ENCODE measurements around the gene YY1. TPM values are rescaled to one million over a fixed set of nuclear protein-coding genes. Genes with fewer than 3 reads are reported as not detected.
A peak's percentile ranks its signal among the peaks of the same experiment; 100 is the strongest.

YY1 gene
- total and polyA plus RNA-seq, 2 of the 8 experiments (the other 6 are each of a cell fraction or from before 2014, with no cell fraction given), result 26.4 to 106 TPM

GRCh38 chr14:100222224-100223093 lies 16.5 kb upstream of the YY1 start:
- H2BK20ac ChIP-seq (ENCODE audit: low read length), result 0 out of 2 replicates have a peak overlapping the region, but pooled peaks have one; percentile 21
- 32% methylated on average over 14 of the region's 14 CpGs; no CpG with 5 or more reads in 1 of the 2 experiments for WGBS, 2 experiments (ENCODE audit: extremely low coverage in 1 of 2, insufficient coverage in 1 of 2, insufficient read length in 1 of 2, insufficient replicate concordance in 2 of 2, low coverage in 1 of 2, low lambda C conversion rate in 2 of 2, missing lambda C conversion rate in 1 of 2)
- DNase-seq (ENCODE audit: low read depth in 1 of 2, low spot score in 2 of 2), result no peak
- no peak overlapping the region for H3K14ac ChIP-seq (ENCODE audit: insufficient read length)
- H3K18ac ChIP-seq (ENCODE audit: extremely low read depth, low read length), result peak overlapping the region; percentile 84
- H3K4me3 ChIP-seq (ENCODE audit: extremely low read depth in 1 of 4, insufficient read depth in 2 of 4, low read depth in 3 of 4, low read length in 4 of 4), result peak overlapping the region; percentile 32 to 62 (median 46); a peak in 6 of 8 replicates
- H4K91ac ChIP-seq (replicated peaks; ENCODE audit: insufficient read length, low read length), result peak overlapping the region; percentile 63
- ChIA-PET CTCF (ENCODE audit: partially characterized antibody) (interaction anchor here (0.7 to 5.2 kb wide), 11 partner anchors 7 to 89 kb away, joined by 3 to 23 read pairs (median 5); no protein-coding TSS in a partner anchor), POLR2A (ENCODE audit: partially characterized antibody) (interaction anchor here (0.8 to 7.3 kb wide), 12 partner anchors 8 to 83 kb away, joined by 3 to 90 read pairs (median 5); no protein-coding TSS in a partner anchor)
- peaks cover 4% of the 10 kb centered on the region for H3K79me1 ChIP-seq (ENCODE audit: low read depth, low read length)
- H2AFZ ChIP-seq (ENCODE audit: low read length), result no peak overlapping the region
- FAIRE-seq, result no peak
- H3K4me2 ChIP-seq (ENCODE audit: insufficient read depth in 1 of 2, low read depth in 2 of 2, low read length in 2 of 2), result peak overlapping the region; percentile 64 to 91
- H4K20me1 ChIP-seq (replicated peaks in 1 of 2; ENCODE audit: control insufficient read depth in 1 of 2, insufficient read depth in 2 of 2, low read length in 2 of 2), result no peaks in the 10 kb centered on the region
- H2BK120ac ChIP-seq (replicated peaks; ENCODE audit: low read depth, low read length), result no peak overlapping the region
- 0 out of 8 replicates have a peak, but pooled peaks cover 0 to 4% (median 0%) of the 10 kb centered on the region in 4 experiments for H3K36me3 ChIP-seq (ENCODE audit: control insufficient read depth in 2 of 4, insufficient read depth in 4 of 4, low read length in 3 of 4)
- H2BK5ac ChIP-seq (ENCODE audit: low read depth, low read length), result peak overlapping the region; percentile 96
- no peaks in the 10 kb centered on the region for H3K9me3 ChIP-seq (ENCODE audit: insufficient read depth in 2 of 2, low read depth in 1 of 2, low read length in 1 of 2)
- no peak overlapping the region for H3K23ac ChIP-seq (ENCODE audit: insufficient read length)
- peak overlapping the region; percentile 42 for H4K5ac ChIP-seq (ENCODE audit: insufficient read length, low read depth, low read length)
- H3K79me2 ChIP-seq (ENCODE audit: control insufficient read depth in 1 of 2, insufficient read depth in 2 of 2, low read length in 2 of 2), result peaks cover 5 to 72% of the 10 kb centered on the region in 2 experiments; a peak in 3 of 4 replicates
- no peaks in the 10 kb centered on the region for H3K27me3 ChIP-seq (replicated peaks in 1 of 4; ENCODE audit: control insufficient read depth in 3 of 4, extremely low read depth in 1 of 4, insufficient read depth in 3 of 4, low read length in 3 of 4)
- H3K56ac ChIP-seq (replicated peaks; ENCODE audit: insufficient read length, low read depth, low read length), result no peak overlapping the region
- H3K27ac ChIP-seq (ENCODE audit: low read depth, low read length), result peak overlapping the region; percentile 78
- no peak overlapping the region for H4K8ac ChIP-seq (ENCODE audit: extremely low read depth, insufficient read depth, low read length)
- TF ChIP-seq EP300 (IDR thresholded peaks at IDR 0.05; ENCODE audit: borderline replicate concordance in 1 of 2, low read depth in 2 of 2, low read length in 2 of 2) (no peak), CTBP2 (IDR thresholded peaks at IDR 0.05; ENCODE audit: borderline replicate concordance, insufficient read depth, insufficient read length, low read length) (no peak), KDM4A (IDR thresholded peaks at IDR 0.05; ENCODE audit: low read depth, low read length, severe bottlenecking) (no peak), CEBPB (IDR thresholded peaks at IDR 0.05; ENCODE audit: low read depth, low read length) (no peak), POLR2A (IDR thresholded peaks at IDR 0.05; ENCODE audit: control extremely low read depth in 1 of 2, low read depth in 2 of 2, low read length in 2 of 2) (peak in 1 of 2 experiments; percentile 21; a peak in 1 of 3 replicates), SIN3A (conservative IDR thresholded peaks at IDR 0.05 in 1 of 2, IDR thresholded peaks at IDR 0.05 in 1 of 2; ENCODE audit: low read depth in 1 of 2, low read length in 2 of 2) (no peak), SIX5 (IDR thresholded peaks at IDR 0.05; ENCODE audit: low read depth, low read length) (no peak), RBBP5 (IDR thresholded peaks at IDR 0.05; ENCODE audit: borderline replicate concordance, low read depth, low read length) (0 out of 2 replicates have a peak, but pooled peaks have one; percentile 7), POLR2AphosphoS5 (IDR thresholded peaks at IDR 0.05; ENCODE audit: low read depth, low read length) (no peak; the same call in 1 of the 2 replicates)
- H2BK12ac ChIP-seq (ENCODE audit: low read depth, low read length), result peak overlapping the region; percentile 42; the same call in 1 of the 2 replicates
- no peak overlapping the region; the same call in 1 of the 2 replicates for H2BK15ac ChIP-seq (ENCODE audit: low read length)
- peak overlapping the region; percentile 46 for H3K4ac ChIP-seq (replicated peaks; ENCODE audit: insufficient read length, low read depth, low read length)
- peak overlapping the region in 3 of 4 experiments; percentile 12 to 62 (median 49); a peak in 6 of 7 replicates for H3K9ac ChIP-seq (replicated peaks in 1 of 4; ENCODE audit: extremely low read depth in 1 of 4, low read depth in 3 of 4, low read length in 3 of 4)
- H3K4me1 ChIP-seq (replicated peaks in 1 of 4; ENCODE audit: control insufficient read depth in 3 of 4, insufficient read depth in 4 of 4, low read length in 3 of 4), result peaks cover 17 to 34% (median 24%) of the 10 kb centered on the region in 4 experiments
- H2AK5ac ChIP-seq (ENCODE audit: low read depth, low read length), result no peak overlapping the region
- peaks cover 4% of the 10 kb centered on the region; the same call in 1 of the 2 replicates for H3K23me2 ChIP-seq (ENCODE audit: low read depth, low read length)
